Measurements from ENCODE around the gene FHL5. TPM values are rescaled to one million over a fixed set of nuclear protein-coding genes. Genes with fewer than 3 reads are reported as not detected.
"Not testable (repeated sequence)": the region's sequence is repeated elsewhere in the genome, so short reads cannot be mapped to it uniquely, and the experiment has no call there.

The FHL5 gene
- total RNA-seq, 1 donor from 2014 or later = not detected

DNA sequence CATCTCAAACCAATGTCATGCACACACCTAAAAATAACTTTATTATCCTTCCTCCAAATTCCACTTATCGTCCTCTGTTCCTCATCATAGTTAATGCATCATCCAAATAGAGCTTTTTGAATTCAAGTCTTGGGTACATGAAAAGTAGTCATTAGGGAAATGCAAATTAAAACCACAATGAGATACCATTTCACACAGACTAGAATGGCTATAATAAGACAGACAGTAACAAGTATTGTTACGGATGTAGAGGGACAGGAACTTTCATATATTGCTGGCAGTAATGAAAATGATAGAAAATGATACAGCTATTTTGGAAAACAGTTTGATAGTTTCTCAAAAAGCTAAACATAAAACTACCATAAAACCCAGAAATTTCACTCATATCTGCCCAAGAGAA lies 59.1 kb downstream of the FHL5 start:
- Mint-ChIP-seq H3K27ac (no peak overlapping the region), H3K9me3 (ENCODE audit: low read depth) (no peaks in the 10 kb centered on the region), H3K4me3 (ENCODE audit: low read depth) (no peak overlapping the region), H3K36me3 (ENCODE audit: insufficient read depth) (no peaks in the 10 kb centered on the region), H3K4me1 (ENCODE audit: low read depth) (no peaks in the 10 kb centered on the region), H3K27me3 (peaks cover 2% of the 10 kb centered on the region)
- TF ChIP-seq, protein P1, sequence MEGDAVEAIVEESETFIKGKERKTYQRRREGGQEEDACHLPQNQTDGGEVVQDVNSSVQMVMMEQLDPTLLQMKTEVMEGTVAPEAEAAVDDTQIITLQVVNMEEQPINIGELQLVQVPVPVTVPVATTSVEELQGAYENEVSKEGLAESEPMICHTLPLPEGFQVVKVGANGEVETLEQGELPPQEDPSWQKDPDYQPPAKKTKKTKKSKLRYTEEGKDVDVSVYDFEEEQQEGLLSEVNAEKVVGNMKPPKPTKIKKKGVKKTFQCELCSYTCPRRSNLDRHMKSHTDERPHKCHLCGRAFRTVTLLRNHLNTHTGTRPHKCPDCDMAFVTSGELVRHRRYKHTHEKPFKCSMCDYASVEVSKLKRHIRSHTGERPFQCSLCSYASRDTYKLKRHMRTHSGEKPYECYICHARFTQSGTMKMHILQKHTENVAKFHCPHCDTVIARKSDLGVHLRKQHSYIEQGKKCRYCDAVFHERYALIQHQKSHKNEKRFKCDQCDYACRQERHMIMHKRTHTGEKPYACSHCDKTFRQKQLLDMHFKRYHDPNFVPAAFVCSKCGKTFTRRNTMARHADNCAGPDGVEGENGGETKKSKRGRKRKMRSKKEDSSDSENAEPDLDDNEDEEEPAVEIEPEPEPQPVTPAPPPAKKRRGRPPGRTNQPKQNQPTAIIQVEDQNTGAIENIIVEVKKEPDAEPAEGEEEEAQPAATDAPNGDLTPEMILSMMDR (IDR thresholded peaks at IDR 0.05; ENCODE audit: unreplicated experiment) = no peak
- no peak for DNase-seq (ENCODE audit: low spot score, unreplicated experiment)

DNA sequence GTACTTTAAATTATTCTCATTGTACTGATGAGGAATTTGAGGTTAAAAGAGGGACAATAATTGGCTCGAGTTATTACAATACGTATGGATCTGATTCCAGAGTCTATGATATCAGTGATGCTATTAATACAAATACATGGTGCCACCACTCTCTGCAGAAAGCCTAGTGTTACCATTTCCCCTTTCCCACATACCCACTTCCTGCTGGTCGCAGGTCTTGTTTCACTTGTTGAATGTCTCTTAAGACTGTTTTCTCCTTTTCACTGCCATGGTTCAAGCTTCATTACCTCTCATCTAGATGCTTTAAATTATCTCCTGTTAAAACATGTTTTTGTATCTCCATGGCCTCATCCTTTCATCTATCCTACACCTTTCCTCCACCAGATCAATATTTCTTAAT lies 62.0 kb downstream of the FHL5 start:
- DNase-seq (ENCODE audit: low spot score, unreplicated experiment) = no peak
- Mint-ChIP-seq H3K27ac (no peak overlapping the region), H3K36me3 (ENCODE audit: insufficient read depth) (no peaks in the 10 kb centered on the region), H3K4me3 (ENCODE audit: low read depth) (no peak overlapping the region), H3K9me3 (ENCODE audit: low read depth) (no peaks in the 10 kb centered on the region), H3K4me1 (ENCODE audit: low read depth) (no peaks in the 10 kb centered on the region), H3K27me3 (peaks cover 2% of the 10 kb centered on the region)
- TF ChIP-seq, protein P1 (IDR thresholded peaks at IDR 0.05; ENCODE audit: unreplicated experiment) = no peak

DNA sequence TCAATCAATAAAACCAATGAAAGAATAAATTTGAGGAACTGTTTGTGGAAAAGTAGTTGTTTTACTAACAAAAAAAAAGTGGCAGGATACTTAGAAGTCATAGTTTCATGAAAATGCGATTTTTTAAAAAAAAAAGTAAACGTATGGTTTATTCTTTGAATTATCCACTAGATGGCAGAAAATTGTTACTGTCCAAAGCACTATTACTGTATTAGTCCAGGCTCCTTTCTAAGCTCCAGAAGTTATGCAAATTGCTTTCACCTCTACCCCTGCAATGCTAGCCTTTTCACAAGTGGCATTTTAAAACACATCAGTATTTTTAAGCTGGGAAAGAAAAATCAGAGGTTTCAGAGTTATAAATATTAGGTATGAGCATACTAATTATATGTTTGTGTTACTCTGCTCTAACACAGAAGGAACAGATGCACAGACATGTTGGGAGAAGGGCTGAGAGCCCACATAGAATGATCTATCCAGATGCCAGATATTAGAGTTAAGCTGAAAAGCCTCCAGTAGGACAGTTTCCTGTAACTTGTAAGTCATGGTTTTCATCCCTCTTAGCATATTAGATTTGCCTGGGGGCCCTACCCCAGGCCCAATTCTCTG lies 63.9 kb downstream of the FHL5 start:
- TF ChIP-seq, protein P1 (IDR thresholded peaks at IDR 0.05; ENCODE audit: unreplicated experiment) = peak; percentile 55
- H3K4me1 Mint-ChIP-seq (ENCODE audit: low read depth) = peaks cover 3% of the 10 kb centered on the region
- no peaks in the 10 kb centered on the region for H3K9me3 Mint-ChIP-seq (ENCODE audit: low read depth)
- no peaks in the 10 kb centered on the region for H3K36me3 Mint-ChIP-seq (ENCODE audit: insufficient read depth)
- H3K4me3 Mint-ChIP-seq (ENCODE audit: low read depth) = no peak overlapping the region
- H3K27me3 Mint-ChIP-seq = peaks cover 2% of the 10 kb centered on the region
- DNase-seq (ENCODE audit: low spot score, unreplicated experiment) = no peak
- H3K27ac Mint-ChIP-seq = no peak overlapping the region

DNA sequence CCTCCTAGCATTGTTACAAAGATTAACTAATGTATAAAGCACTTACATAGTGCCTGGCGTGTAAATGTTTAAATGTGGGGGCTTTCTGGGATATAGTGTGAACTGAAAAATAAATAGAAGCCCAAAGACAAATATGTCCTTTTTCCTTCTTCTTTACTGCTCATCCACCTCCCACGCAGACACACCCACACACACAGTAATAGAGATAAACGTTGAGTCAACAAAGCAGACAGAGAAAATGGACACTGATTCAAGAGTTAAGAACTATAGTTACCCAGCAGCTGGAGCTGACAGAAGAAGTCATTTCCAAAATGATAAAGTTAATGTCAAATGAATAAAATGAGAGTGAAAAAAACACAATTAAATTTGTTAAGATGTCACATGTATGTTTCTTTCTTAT lies 68.3 kb downstream of the FHL5 start:
- Mint-ChIP-seq H3K27ac (no peak overlapping the region), H3K4me3 (ENCODE audit: low read depth) (no peak overlapping the region), H3K36me3 (ENCODE audit: insufficient read depth) (no peaks in the 10 kb centered on the region), H3K27me3 (no peaks in the 10 kb centered on the region), H3K4me1 (ENCODE audit: low read depth) (peaks cover 3% of the 10 kb centered on the region), H3K9me3 (ENCODE audit: low read depth) (no peaks in the 10 kb centered on the region)
- no peak for DNase-seq (ENCODE audit: low spot score, unreplicated experiment)
- TF ChIP-seq, protein P1 (IDR thresholded peaks at IDR 0.05; ENCODE audit: unreplicated experiment) = no peak

DNA sequence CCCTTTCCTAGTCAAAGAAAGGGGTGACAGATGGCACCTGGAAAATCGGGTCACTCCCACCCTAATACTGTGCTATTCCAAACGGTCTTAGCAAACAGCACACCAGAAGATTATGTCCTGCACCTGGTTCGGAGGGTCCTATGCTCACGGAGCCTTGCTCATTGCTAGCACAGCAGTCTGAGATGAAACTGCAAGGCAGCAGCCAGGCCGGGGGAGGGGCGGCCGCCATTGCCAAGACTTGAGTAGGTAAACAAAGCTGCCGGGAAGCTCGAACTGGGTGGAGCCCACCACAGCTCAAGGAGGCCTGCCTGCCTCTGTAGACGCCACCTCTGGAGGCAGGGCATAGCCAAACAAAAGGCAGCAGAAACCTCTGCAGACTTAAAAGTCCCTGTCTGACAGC lies 75.1 kb downstream of the FHL5 start:
- not testable (repeated sequence) for DNase-seq (ENCODE audit: low spot score, unreplicated experiment); H3K36me3 Mint-ChIP-seq (ENCODE audit: insufficient read depth); H3K4me3 Mint-ChIP-seq (ENCODE audit: low read depth); H3K27ac Mint-ChIP-seq; H3K9me3 Mint-ChIP-seq (ENCODE audit: low read depth); H3K27me3 Mint-ChIP-seq; H3K4me1 Mint-ChIP-seq (ENCODE audit: low read depth)

DNA sequence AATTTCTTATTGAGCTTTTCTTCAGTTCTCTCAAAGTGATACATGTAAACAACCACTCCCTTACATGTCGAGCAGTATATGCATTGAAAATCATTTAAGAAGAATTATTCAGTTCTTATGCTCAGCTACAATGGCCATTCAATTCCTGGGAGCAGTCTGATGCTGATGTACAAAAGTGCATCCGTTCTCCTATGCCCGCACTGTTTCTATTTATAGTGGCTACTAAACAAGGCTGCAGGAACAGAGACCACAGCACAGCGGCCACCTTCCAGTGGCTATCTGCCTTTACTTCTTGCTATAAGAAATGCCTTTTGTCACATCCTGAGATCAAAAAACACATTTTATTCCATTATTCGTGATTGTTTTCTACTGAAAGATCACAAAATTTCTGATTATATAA lies 82.2 kb downstream of the FHL5 start:
- TF ChIP-seq, protein P1 (IDR thresholded peaks at IDR 0.05; ENCODE audit: unreplicated experiment) = no peak
- H3K4me3 Mint-ChIP-seq (ENCODE audit: low read depth) = no peak overlapping the region
- no peak overlapping the region for H3K27ac Mint-ChIP-seq

More for the DNA sequence above, 82.2 kb downstream of the FHL5 start:
- H3K9me3 Mint-ChIP-seq (ENCODE audit: low read depth) = peaks cover 4% of the 10 kb centered on the region
- DNase-seq (ENCODE audit: low spot score, unreplicated experiment) = no peak
- H3K36me3 Mint-ChIP-seq (ENCODE audit: insufficient read depth) = no peaks in the 10 kb centered on the region
- H3K4me1 Mint-ChIP-seq (ENCODE audit: low read depth) = no peaks in the 10 kb centered on the region
- H3K27me3 Mint-ChIP-seq = no peaks in the 10 kb centered on the region
